Esophagus squamous epithelium (tissue), 5 donors: Measurements from ENCODE around the gene SOHLH2. TPM values are rescaled to one million over a fixed set of nuclear protein-coding genes. Genes with fewer than 3 reads are reported as not detected.

Experiments
- DNase-seq: peaks from one replicate; lab custom pipeline; 2025; lab: John Stamatoyannopoulos, UW
- H3K27ac ChIP-seq, 4 donors: fragments of 200-600 bp; sonication (generic); one replicate each; pipeline ENCODE4 v1.5.1; 2016 to 2019; ENCODE audit warnings: mild to moderate bottlenecking in 1 of 4
- H3K27me3 ChIP-seq, 4 donors: fragments of 200-600 bp; sonication (generic); 1 replicate in 3 of 4; 2 replicates in 1 of 4; pipeline versions ENCODE4 v1.5.1 to v1.6.0; 2017 to 2021; ENCODE audit warnings: antibody characterized with exemption in 1 of 4
- H3K36me3 ChIP-seq, 3 donors: fragments of 200-600 bp; sonication (generic); one replicate each; pipeline ENCODE4 v1.5.1; 2016 to 2019
- H3K4me1 ChIP-seq, 3 donors: fragments of 200-600 bp; sonication (generic); one replicate each; pipeline ENCODE4 v1.5.1; 2017 to 2019
- H3K4me3 ChIP-seq, 4 donors: fragments of 200-600 bp; sonication (generic); 1 replicate in 3 of 4; 2 replicates in 1 of 4; pipeline ENCODE4 v1.5.1; 2016 to 2019; ENCODE audit warnings: mild to moderate bottlenecking in 2 of 4, moderate library complexity in 1 of 4
- H3K9me3 ChIP-seq, 3 donors: fragments of 200-600 bp; sonication (generic); one replicate each; pipeline ENCODE4 v1.5.1; 2016 to 2019
- POLR2A ChIP-seq, 4 donors: fragments of 450-650 bp; IDR thresholded peaks; one replicate each; pipeline ENCODE4 v1.6.1; 2017; ENCODE audit warnings: antibody characterized with exemption in 4 of 4, mild to moderate bottlenecking in 4 of 4, moderate library complexity in 3 of 4
- WGBS, 2 donors: methylation state at CpG; one replicate each; pipeline ENCODE4 v1.1.5; 2018; 5-methylcytosine and 5-hydroxymethylcytosine counted together
- intact Hi-C: fragments of 100-400 bp; cut with DNase I; formaldehyde crosslinking; loops from one replicate; pipeline ENCODE4 v1.15.0; 2022
- total RNA-seq, 4 donors: library from RNA; depleted of rRNA; stranded (reverse); fragments of >200 nt; gene quantifications; one replicate each; pipeline ENCODE4 v1.1.0, GENCODE V29; 2016
- TF ChIP-seq, protein P1 (sequence below), 6 experiments: fragments of 450-650 bp in 4 of 6; fragments of 200-600 bp in 2 of 6; sonication (generic) in 2 of 6; IDR thresholded peaks; one replicate each; pipeline ENCODE4 v1.5.1; 2016 to 2019; ENCODE audit warnings: antibody characterized with exemption in 6 of 6, mild to moderate bottlenecking in 4 of 6, moderate library complexity in 4 of 6
- donor health status: DM: yes; HTN: yes; CAD: no.

Gene SOHLH2
- total RNA-seq, 4 donors from 2014 or later, result not detected

DNA sequence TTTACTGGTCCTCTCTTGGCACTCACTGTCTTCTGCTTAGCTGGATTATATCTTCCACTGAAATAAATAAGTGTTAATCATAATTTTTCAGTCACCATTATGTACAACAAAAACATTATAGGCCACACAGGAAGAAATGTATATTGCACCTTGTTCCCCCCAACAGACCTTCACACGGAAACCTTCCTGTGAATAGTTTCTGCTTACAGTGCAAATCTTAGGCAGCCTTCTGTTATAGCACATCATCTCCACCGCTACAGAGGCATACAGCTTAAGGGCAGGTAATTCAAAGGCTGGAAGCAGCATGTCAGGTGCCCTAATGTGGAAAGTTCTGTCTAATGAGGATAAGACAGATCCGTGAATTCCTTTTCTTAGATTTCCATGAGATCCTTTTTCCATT is 16.9 kb upstream of the SOHLH2 start:
- no peaks in the 10 kb centered on the region for H3K36me3 ChIP-seq
- H3K4me3 ChIP-seq, result no peak overlapping the region
- no peaks in the 10 kb centered on the region for H3K27me3 ChIP-seq
- intact Hi-C loops, result no loop called here
- H3K4me1 ChIP-seq, result no peaks in the 10 kb centered on the region
- peaks cover 0 to 7% (median 0%) of the 10 kb centered on the region in 3 donors for H3K9me3 ChIP-seq
- WGBS, 2 donors, result 65 to 79% methylated on average over 3 of the region's 3 CpGs
- no peak for DNase-seq
- TF ChIP-seq, protein P1, sequence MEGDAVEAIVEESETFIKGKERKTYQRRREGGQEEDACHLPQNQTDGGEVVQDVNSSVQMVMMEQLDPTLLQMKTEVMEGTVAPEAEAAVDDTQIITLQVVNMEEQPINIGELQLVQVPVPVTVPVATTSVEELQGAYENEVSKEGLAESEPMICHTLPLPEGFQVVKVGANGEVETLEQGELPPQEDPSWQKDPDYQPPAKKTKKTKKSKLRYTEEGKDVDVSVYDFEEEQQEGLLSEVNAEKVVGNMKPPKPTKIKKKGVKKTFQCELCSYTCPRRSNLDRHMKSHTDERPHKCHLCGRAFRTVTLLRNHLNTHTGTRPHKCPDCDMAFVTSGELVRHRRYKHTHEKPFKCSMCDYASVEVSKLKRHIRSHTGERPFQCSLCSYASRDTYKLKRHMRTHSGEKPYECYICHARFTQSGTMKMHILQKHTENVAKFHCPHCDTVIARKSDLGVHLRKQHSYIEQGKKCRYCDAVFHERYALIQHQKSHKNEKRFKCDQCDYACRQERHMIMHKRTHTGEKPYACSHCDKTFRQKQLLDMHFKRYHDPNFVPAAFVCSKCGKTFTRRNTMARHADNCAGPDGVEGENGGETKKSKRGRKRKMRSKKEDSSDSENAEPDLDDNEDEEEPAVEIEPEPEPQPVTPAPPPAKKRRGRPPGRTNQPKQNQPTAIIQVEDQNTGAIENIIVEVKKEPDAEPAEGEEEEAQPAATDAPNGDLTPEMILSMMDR (IDR thresholded peaks at IDR 0.05), result no peak
- no peak for TF ChIP-seq POLR2A (IDR thresholded peaks at IDR 0.05)
- H3K27ac ChIP-seq, result no peak overlapping the region

GRCh38 chr13:36224730-36225129 is 10.4 kb upstream of the SOHLH2 start:
- intact Hi-C loops, result no loop called here
- Histone ChIP-seq H3K36me3 (no peaks in the 10 kb centered on the region), H3K9me3 (peaks cover 0 to 9% (median 5%) of the 10 kb centered on the region in 3 donors), H3K27ac (no peak overlapping the region), H3K27me3 (no peaks in the 10 kb centered on the region), H3K4me3 (no peak overlapping the region), H3K4me1 (no peaks in the 10 kb centered on the region)
- WGBS, 2 donors, result 69 to 78% methylated on average over 1 of the region's 1 CpG
- no peak for DNase-seq
- TF ChIP-seq, protein P1 (IDR thresholded peaks at IDR 0.05), result no peak
- no peak for TF ChIP-seq POLR2A (IDR thresholded peaks at IDR 0.05)

- DNase-seq, result no peak
- TF ChIP-seq POLR2A (IDR thresholded peaks at IDR 0.05), result no peak
- TF ChIP-seq, protein P1 (IDR thresholded peaks at IDR 0.05), result no peak
- intact Hi-C loops, result no loop called here
- no peaks in the 10 kb centered on the region for H3K4me1 ChIP-seq
- no peak overlapping the region for H3K4me3 ChIP-seq
- no peaks in the 10 kb centered on the region for H3K36me3 ChIP-seq
- H3K27me3 ChIP-seq, result no peaks in the 10 kb centered on the region
- H3K27ac ChIP-seq, result no peak overlapping the region
- H3K9me3 ChIP-seq, result peaks cover 0 to 4% (median 4%) of the 10 kb centered on the region in 3 donors
These were observed 5.5 kb upstream of the SOHLH2 start for GRCh38 chr13:36219883-36220282.

GRCh38 chr13:36217456-36217855 is 3.1 kb upstream of the SOHLH2 start:
- WGBS, 2 donors, result 74 to 89% methylated on average over 3 of the region's 3 CpGs
- no peaks in the 10 kb centered on the region for H3K36me3 ChIP-seq
- H3K9me3 ChIP-seq, result peaks cover 0 to 3% (median 0%) of the 10 kb centered on the region in 3 donors
- no peak overlapping the region for H3K27ac ChIP-seq
- H3K27me3 ChIP-seq, result peaks cover 0 to 4% (median 0%) of the 10 kb centered on the region in 4 donors
- no peak for DNase-seq
- intact Hi-C loops, result no loop called here
- no peaks in the 10 kb centered on the region for H3K4me1 ChIP-seq
- TF ChIP-seq, protein P1 (IDR thresholded peaks at IDR 0.05), result no peak
- no peak for TF ChIP-seq POLR2A (IDR thresholded peaks at IDR 0.05)
- H3K4me3 ChIP-seq, result no peak overlapping the region

DNA sequence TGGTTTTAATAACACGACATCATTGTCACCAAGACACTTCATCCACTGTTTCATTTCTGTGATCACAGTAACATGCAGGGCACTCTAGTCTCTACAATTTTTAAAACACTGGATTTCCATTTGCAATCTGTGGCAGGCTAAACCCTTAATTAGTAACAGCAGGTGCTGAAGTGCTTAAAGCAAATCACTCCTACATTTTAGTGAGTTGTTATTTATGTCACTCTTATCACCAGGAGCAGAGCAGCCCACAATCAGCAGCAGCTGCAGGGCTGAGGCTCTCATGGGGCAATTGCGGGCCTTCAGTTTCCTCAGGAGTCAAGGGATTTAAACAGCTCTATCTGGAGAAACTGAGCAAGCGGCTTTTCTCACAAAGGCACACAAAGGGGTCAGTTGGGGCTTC is 1.6 kb downstream of the SOHLH2 start:
- DNase-seq, result no peak
- Histone ChIP-seq H3K4me3 (no peak overlapping the region), H3K27ac (no peak overlapping the region), H3K27me3 (peaks cover 0 to 4% (median 0%) of the 10 kb centered on the region in 4 donors), H3K4me1 (no peaks in the 10 kb centered on the region), H3K9me3 (peaks cover 0 to 3% (median 0%) of the 10 kb centered on the region in 3 donors), H3K36me3 (no peaks in the 10 kb centered on the region)
- intact Hi-C loops, result no loop called here
- WGBS, 2 donors, result 52 to 61% methylated on average over 3 of the region's 3 CpGs
- TF ChIP-seq, protein P1 (IDR thresholded peaks at IDR 0.05), result no peak
- TF ChIP-seq POLR2A (IDR thresholded peaks at IDR 0.05), result no peak
